HCT116 (cell line): ENCODE data around the gene HESX1. TPM values are rescaled to one million over a fixed set of nuclear protein-coding genes. Genes with fewer than 3 reads are reported as not detected.

Experiments
- ATAC-seq: fragments of 200-7000 bp; cut with Tn5 transposase; 2 replicates; pipeline ENCODE4 v1.9.1; 2020; ENCODE audit warnings: mild to moderate bottlenecking, moderate library complexity
- BruUV-seq: library from RNA; stranded (reverse); fragments of 400-500 nt; replicated peaks from 2 replicates; lab custom pipeline; 2021; lab: Mats Ljungman, UMichigan
- CTCF ChIA-PET: fragments of 300-600 bp; sonication (Branson Sonifier 250); formaldehyde crosslinking; loops from one replicate; lab custom pipeline; 2021; ENCODE audit warnings: antibody characterized with exemption; lab: Charles Lee
- POLR2A ChIA-PET: fragments of 300-600, 350-600 bp; sonication (Branson Sonifier 250); formaldehyde crosslinking; loops from one replicate; lab custom pipeline; 2021; ENCODE audit warnings: antibody characterized with exemption; lab: Charles Lee
- RAD21 ChIA-PET, 2 experiments: fragments of 300-600 bp; sonication (Branson Sonifier 250); formaldehyde crosslinking; loops; one replicate each; lab custom pipeline; 2023; ENCODE audit warnings: low total read pairs in 2 of 2; ENCODE audit not compliant: uncharacterized antibody in 2 of 2, unreplicated experiment in 2 of 2, low non-redundant PET in 1 of 2; lab: Charles Lee
- DNase-seq: peaks from one replicate; pipeline ENCODE4 v3.0.0-alpha.2; 2010; ENCODE audit warnings: low read depth, low spot score
- H2AFZ ChIP-seq: fragments of 200-600 bp; shearing (Covaris generic), sonication (generic); 2 replicates; pipeline ENCODE4 v1.6.1; 2017; ENCODE audit warnings: low read depth, mixed run types, mixed read lengths, antibody characterized with exemption, low read length; ENCODE audit not compliant: poor library complexity, severe bottlenecking
- H3K27ac ChIP-seq: 2 replicates; pipeline ENCODE4 v1.5.1; 2012; ENCODE audit warnings: low read depth, low read length
- H3K27me3 ChIP-seq: fragments of 200-600 bp; sonication (generic); 2 replicates; pipeline ENCODE4 v1.6.1; 2016; ENCODE audit warnings: mixed run types, low read length, mixed read lengths; ENCODE audit not compliant: insufficient read depth
- H3K36me3 ChIP-seq, 2 experiments: fragments of 200-500 bp in 1 of 2; fragments of 200-600 bp in 1 of 2; sonication (Bioruptor generic) in 1 of 2; sonication (generic) in 1 of 2; 2 replicates each; pipeline versions ENCODE4 v1.5.1 to v1.6.1; 2014 to 2016; ENCODE audit warnings: low read length in 2 of 2, inconsistent platforms in 1 of 2, mixed read lengths in 1 of 2, mixed run types in 1 of 2; ENCODE audit not compliant: insufficient read depth in 2 of 2, control insufficient read depth in 1 of 2
- H3K4me1 ChIP-seq, 2 experiments: fragments of 200-600 bp in 1 of 2; sonication (generic) in 1 of 2; 2 replicates each; pipeline versions ENCODE4 v1.5.1 to v1.6.1; 2012 to 2017; ENCODE audit warnings: low read length in 2 of 2, inconsistent platforms in 1 of 2, mild to moderate bottlenecking in 1 of 2, mixed read lengths in 1 of 2, mixed run types in 1 of 2, moderate library complexity in 1 of 2; ENCODE audit not compliant: insufficient read depth in 2 of 2, control insufficient read depth in 1 of 2
- H3K4me2 ChIP-seq: fragments of 200-600 bp; sonication (generic); 2 replicates; pipeline ENCODE4 v1.6.1; 2017; ENCODE audit warnings: mixed run types, low read length, mixed read lengths
- H3K4me3 ChIP-seq, 2 experiments: fragments of 200-600 bp in 1 of 2; sonication (generic) in 1 of 2; replicated peaks in 1 of 2; 2 replicates each; pipeline ENCODE4 v1.5.1; 2011 to 2016; ENCODE audit warnings: low read length in 2 of 2, control low read depth in 1 of 2, low read depth in 1 of 2, mild to moderate bottlenecking in 1 of 2, mixed read lengths in 1 of 2, mixed run types in 1 of 2
- H3K79me2 ChIP-seq: fragments of 200-600 bp; sonication (generic); 2 replicates; pipeline ENCODE4 v1.6.1; 2017; ENCODE audit warnings: mild to moderate bottlenecking, mixed run types, low read length, moderate library complexity, mixed read lengths; ENCODE audit not compliant: insufficient read depth
- H3K9ac ChIP-seq: fragments of 200-600 bp; sonication (generic); 2 replicates; pipeline ENCODE4 v1.6.1; 2016; ENCODE audit warnings: low read length, mixed read lengths
- H3K9me2 ChIP-seq: fragments of 200-600 bp; sonication (generic), shearing (Covaris generic); 2 replicates; pipeline ENCODE4 v1.6.1; 2017; ENCODE audit warnings: mixed run types, mild to moderate bottlenecking, moderate library complexity; ENCODE audit not compliant: insufficient read depth
- H3K9me3 ChIP-seq, 2 experiments: fragments of 200-500 bp in 1 of 2; fragments of 200-600 bp in 1 of 2; sonication (Bioruptor generic) in 1 of 2; sonication (generic) in 1 of 2; 2 replicates each; pipeline ENCODE4 v1.6.1; 2014 to 2017; ENCODE audit warnings: low read length in 2 of 2, mixed read lengths in 2 of 2, inconsistent platforms in 1 of 2, low read depth in 1 of 2, mild to moderate bottlenecking in 1 of 2, mixed run types in 1 of 2, moderate library complexity in 1 of 2; ENCODE audit not compliant: control insufficient read depth in 1 of 2, insufficient read depth in 1 of 2
- H4K20me1 ChIP-seq: fragments of 200-600 bp; sonication (generic), shearing (Covaris generic); 2 replicates; pipeline ENCODE4 v1.6.1; 2017; ENCODE audit warnings: mixed run types, mild to moderate bottlenecking, moderate library complexity; ENCODE audit not compliant: insufficient read depth
- CBX3 ChIP-seq: IDR thresholded peaks from 2 replicates; pipeline ENCODE4 v1.6.1; 2012; ENCODE audit warnings: low read depth
- CEBPB ChIP-seq: IDR thresholded peaks from 2 replicates; pipeline ENCODE4 v1.6.1; 2012; ENCODE audit warnings: low read depth
- EGR1 ChIP-seq: IDR thresholded peaks from 2 replicates; pipeline ENCODE4 v1.6.1; 2012; ENCODE audit warnings: low read depth
- EZH2phosphoT487 ChIP-seq: fragments of 200-600 bp; IDR thresholded peaks from 2 replicates; pipeline ENCODE4 v1.6.1; 2018; ENCODE audit warnings: antibody characterized with exemption, borderline replicate concordance
- FOSL1 ChIP-seq: IDR thresholded peaks from 2 replicates; pipeline ENCODE4 v1.6.1; 2012; ENCODE audit warnings: low read depth
- POLR2A ChIP-seq: IDR thresholded peaks from 2 replicates; pipeline ENCODE4 v1.7.0; 2011; ENCODE audit warnings: borderline replicate concordance; ENCODE audit not compliant: insufficient read depth, insufficient read length; ENCODE audit errors: extremely low read depth
- POLR2AphosphoS5 ChIP-seq: IDR thresholded peaks from 2 replicates; pipeline ENCODE4 v1.6.1; 2011; ENCODE audit warnings: mild to moderate bottlenecking, low read depth, low read length, moderate library complexity
- SP1 ChIP-seq: IDR thresholded peaks from 2 replicates; pipeline ENCODE4 v1.6.1; 2012; ENCODE audit warnings: low read depth
- ZFX ChIP-seq: fragments of 450-650 bp; IDR thresholded peaks from 2 replicates; pipeline ENCODE4 v1.6.1; 2017
- intact Hi-C: fragments of 100-400 bp; cut with micrococcal nuclease; formaldehyde crosslinking; loops from 2 replicates; pipeline ENCODE4 v1.10.0; 2022
- total RNA-seq: library from RNA; stranded (reverse); gene quantifications from one replicate; pipeline ENCODE4 v1.2.1, GENCODE V29; 2021; ENCODE audit not compliant: unreplicated experiment

The HESX1 gene
- total RNA-seq, 1 experiment from 2014 or later, result 2.1 TPM

DNA sequence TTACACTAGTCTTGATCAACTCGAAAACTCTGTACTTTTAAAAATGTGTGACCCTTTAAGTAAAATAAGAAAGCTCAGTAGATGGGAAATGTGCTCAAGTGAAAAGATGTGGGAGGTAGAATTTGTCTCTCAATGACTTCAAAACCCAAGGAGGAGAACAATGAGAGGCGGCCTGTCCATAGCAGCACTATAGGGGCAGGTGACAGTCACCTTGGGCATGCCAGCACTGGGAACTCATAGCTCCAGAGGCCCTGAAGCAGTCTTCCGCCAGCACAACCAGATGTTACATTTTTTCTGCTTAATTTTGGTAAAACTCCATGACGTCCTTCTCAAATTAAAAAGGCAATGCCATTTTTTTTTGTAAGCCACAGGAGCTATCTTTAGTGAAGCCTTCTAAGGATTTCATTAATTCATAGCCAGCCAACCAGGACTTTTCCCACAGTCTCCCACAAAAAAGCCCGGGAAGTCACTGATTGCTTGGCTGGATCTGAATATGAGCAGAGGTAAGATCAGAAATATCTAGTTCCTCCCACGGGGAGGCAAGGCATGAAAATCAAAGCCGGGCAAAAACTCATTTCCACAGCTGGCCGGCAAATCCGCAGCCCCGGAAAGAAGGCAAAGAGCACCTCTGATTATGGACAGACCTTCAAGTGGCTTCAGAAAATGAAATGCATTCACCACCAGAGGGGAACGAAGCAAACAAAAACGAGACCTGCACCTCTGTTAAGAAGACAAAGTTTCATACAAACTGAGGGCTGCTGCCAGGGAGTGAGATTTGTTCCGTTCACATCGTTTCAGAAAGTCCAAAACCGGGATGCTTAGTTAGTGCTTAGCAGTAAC is 45.1 kb downstream of the HESX1 start:
- no peaks in the 10 kb centered on the region for H3K9me3 ChIP-seq
- no peak for DNase-seq
- H3K27me3 ChIP-seq, result no peaks in the 10 kb centered on the region
- intact Hi-C loops, result no loop called here
- no peaks in the 10 kb centered on the region for H3K9me2 ChIP-seq
- H4K20me1 ChIP-seq, result no peaks in the 10 kb centered on the region
- ATAC-seq, result no peak
- H3K36me3 ChIP-seq, result no peaks in the 10 kb centered on the region
- no TSS peak for BruUV-seq
- H3K9ac ChIP-seq, result no peak overlapping the region
- TF ChIP-seq SP1, result no peak
- TF ChIP-seq EZH2phosphoT487, result no peak
- TF ChIP-seq FOSL1, result no peak
- ChIA-PET CTCF (no interaction called here), RAD21 (no interaction called here), POLR2A (no interaction called here)
- H3K4me2 ChIP-seq, result no peak overlapping the region
- H3K4me1 ChIP-seq, result peaks cover 19 to 20% of the 10 kb centered on the region in 2 experiments
- H3K79me2 ChIP-seq, result no peaks in the 10 kb centered on the region
- H3K27ac ChIP-seq, result no peak overlapping the region
- no peak overlapping the region for H3K4me3 ChIP-seq
- H2AFZ ChIP-seq, result no peak overlapping the region

DNA sequence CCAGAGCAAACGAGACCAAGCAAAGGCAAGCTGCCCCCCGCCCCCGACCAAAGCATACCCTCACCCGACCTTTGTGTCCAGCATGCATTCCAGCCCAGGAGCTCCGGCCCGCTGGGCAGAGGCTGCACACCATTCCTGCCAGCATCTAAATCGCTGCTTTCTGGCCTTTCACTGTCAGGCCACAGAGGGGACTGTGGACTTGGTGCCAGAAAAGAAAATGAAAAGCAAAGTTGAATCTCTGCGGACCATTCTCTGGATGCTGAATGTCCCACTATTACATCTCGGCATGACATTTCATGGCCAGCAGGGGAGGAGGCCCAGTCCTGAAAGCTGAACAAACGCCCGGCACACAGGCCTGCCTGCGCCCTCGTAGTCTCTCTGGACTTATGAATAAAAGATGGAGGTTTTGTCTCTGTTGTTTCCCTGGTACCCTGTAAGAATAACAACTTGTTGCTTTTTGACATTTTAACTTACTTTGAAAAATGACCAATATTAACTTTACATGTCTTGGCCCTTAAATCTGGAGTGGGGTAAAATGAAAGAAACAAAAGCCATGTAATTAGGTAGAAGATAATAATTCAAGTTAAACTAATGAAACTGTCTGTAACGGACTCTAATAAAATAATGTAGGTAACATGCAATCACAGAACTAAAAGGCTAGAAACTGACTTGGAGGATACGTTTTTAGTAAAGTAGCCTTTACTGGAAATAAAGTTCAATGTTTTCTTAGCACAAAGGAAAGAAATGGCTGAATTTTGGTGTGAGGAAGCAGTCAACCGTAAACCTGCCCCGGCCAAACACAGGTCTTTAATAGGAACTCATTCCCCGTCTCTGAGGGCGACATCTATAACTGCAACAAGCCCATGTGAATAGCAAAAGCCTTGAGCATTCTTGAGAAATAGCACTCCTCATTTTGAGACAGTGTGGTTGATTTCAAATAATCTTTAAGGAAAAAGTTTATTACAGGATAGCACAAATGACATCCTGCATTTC is 47.3 kb downstream of the HESX1 start:
- Histone ChIP-seq H3K9me2 (no peaks in the 10 kb centered on the region), H3K79me2 (no peaks in the 10 kb centered on the region), H3K4me3 (no peak overlapping the region), H3K9me3 (no peaks in the 10 kb centered on the region), H2AFZ (no peak overlapping the region), H3K4me1 (peaks cover 3 to 7% of the 10 kb centered on the region in 2 experiments; a peak in 2 of 4 replicates), H3K9ac (no peak overlapping the region), H3K4me2 (no peak overlapping the region), H3K27me3 (no peaks in the 10 kb centered on the region), H3K27ac (no peak overlapping the region), H3K36me3 (no peaks in the 10 kb centered on the region), H4K20me1 (no peaks in the 10 kb centered on the region)
- TF ChIP-seq POLR2AphosphoS5 (no peak), EGR1 (no peak), CBX3 (no peak), CEBPB (no peak), SP1 (no peak), ZFX (no peak), POLR2A (no peak)
- intact Hi-C loops, result no loop called here
- POLR2A ChIA-PET, result no interaction called here
- BruUV-seq, result no TSS peak
- RAD21 ChIA-PET, result no interaction called here
- CTCF ChIA-PET, result no interaction called here
- no peak for DNase-seq
- ATAC-seq, result no peak
